ENCODE results near the gene PTPN13. TPM values are rescaled to one million over a fixed set of nuclear protein-coding genes. Genes with fewer than 3 reads are reported as not detected.

PTPN13 gene
- total RNA-seq, 4 donors from 2014 or later, result 3.7 to 18.5 (median 10.1) TPM

GRCh38 chr4:86685401-86685800 lies 91.3 kb downstream of the PTPN13 start:
- TF ChIP-seq POLR2A (IDR thresholded peaks at IDR 0.05) (no peak), POLR2AphosphoS5 (IDR thresholded peaks at IDR 0.05) (no peak), CTCF (IDR thresholded peaks at IDR 0.05) (no peak), EP300 (IDR thresholded peaks at IDR 0.05; ENCODE audit: low read depth) (no peak)
- Histone ChIP-seq H3K27me3 (no peaks in the 10 kb centered on the region), H3K9me3 (no peaks in the 10 kb centered on the region), H3K27ac (no peak overlapping the region), H3K4me1 (no peaks in the 10 kb centered on the region), H3K4me3 (no peak overlapping the region), H3K36me3 (no peaks in the 10 kb centered on the region)
- in situ Hi-C loops (cut with MboI; ENCODE audit: low pct_ligation_motif_present in 1 of 4, low pct_unique_long_range_greater_than_20kb in 1 of 4, low sequenced_read_pairs in 3 of 4) (no loop called here), intact Hi-C loops (cut with DNase I; ENCODE audit: low total_unique reads) (no loop called here)
- DNase-seq, result no peak
- WGBS, 2 donors (ENCODE audit: low coverage in 1 of 2), result 35 to 46% methylated on average over 3 of the region's 3 CpGs

- no peak for DNase-seq
- no peak overlapping the region for H3K4me3 ChIP-seq
- no peaks in the 10 kb centered on the region for H3K9me3 ChIP-seq
- no peak for TF ChIP-seq POLR2AphosphoS5 (IDR thresholded peaks at IDR 0.05)
- no peak for TF ChIP-seq EP300 (IDR thresholded peaks at IDR 0.05; ENCODE audit: low read depth)
- no peak for TF ChIP-seq POLR2A (IDR thresholded peaks at IDR 0.05)
- TF ChIP-seq CTCF (IDR thresholded peaks at IDR 0.05), result no peak
- intact Hi-C loops (cut with DNase I; ENCODE audit: low total_unique reads) (no loop called here), in situ Hi-C loops (cut with MboI; ENCODE audit: low pct_ligation_motif_present in 1 of 4, low pct_unique_long_range_greater_than_20kb in 1 of 4, low sequenced_read_pairs in 3 of 4) (no loop called here)
- WGBS, 2 donors (ENCODE audit: low coverage in 1 of 2), result 86% methylated on average over 3 of the region's 3 CpGs; no CpG with 5 or more reads in 1 of the 2 donors
- no peaks in the 10 kb centered on the region for H3K4me1 ChIP-seq
- H3K27ac ChIP-seq, result no peak overlapping the region
- H3K27me3 ChIP-seq, result no peaks in the 10 kb centered on the region
- no peaks in the 10 kb centered on the region for H3K36me3 ChIP-seq
Measured at GRCh38 chr4:86686741-86687140, 92.6 kb downstream of the PTPN13 start.

GRCh38 chr4:86688026-86688425 lies 93.9 kb downstream of the PTPN13 start:
- intact Hi-C loops (cut with DNase I; ENCODE audit: low total_unique reads), result no loop called here
- no peaks in the 10 kb centered on the region for H3K4me1 ChIP-seq
- no peaks in the 10 kb centered on the region for H3K27me3 ChIP-seq
- WGBS, 2 donors (ENCODE audit: low coverage in 1 of 2), result 68 to 78% methylated on average over 2 of the region's 2 CpGs
- no peak overlapping the region for H3K27ac ChIP-seq
- no peak for TF ChIP-seq EP300 (IDR thresholded peaks at IDR 0.05; ENCODE audit: low read depth)
- TF ChIP-seq CTCF (IDR thresholded peaks at IDR 0.05), result no peak
- TF ChIP-seq POLR2A (IDR thresholded peaks at IDR 0.05), result no peak
- TF ChIP-seq POLR2AphosphoS5 (IDR thresholded peaks at IDR 0.05), result no peak
- no peak overlapping the region for H3K4me3 ChIP-seq
- in situ Hi-C loops (cut with MboI; ENCODE audit: low pct_ligation_motif_present in 1 of 4, low pct_unique_long_range_greater_than_20kb in 1 of 4, low sequenced_read_pairs in 3 of 4), result no loop called here
- no peak for DNase-seq
- H3K9me3 ChIP-seq, result no peaks in the 10 kb centered on the region
- no peaks in the 10 kb centered on the region for H3K36me3 ChIP-seq

- in situ Hi-C loops (cut with MboI; ENCODE audit: low pct_ligation_motif_present in 1 of 4, low pct_unique_long_range_greater_than_20kb in 1 of 4, low sequenced_read_pairs in 3 of 4), result no loop called here
- intact Hi-C loops (cut with DNase I; ENCODE audit: low total_unique reads), result no loop called here
- no peak overlapping the region for H3K27ac ChIP-seq
Measured at GRCh38 chr4:86704601-86705000, 110.5 kb downstream of the PTPN13 start.

More at GRCh38 chr4:86704601-86705000, 110.5 kb downstream of the PTPN13 start:
- no peak for TF ChIP-seq POLR2A (IDR thresholded peaks at IDR 0.05)
- no peak for TF ChIP-seq EP300 (IDR thresholded peaks at IDR 0.05; ENCODE audit: low read depth)
- TF ChIP-seq CTCF (IDR thresholded peaks at IDR 0.05), result no peak
- TF ChIP-seq POLR2AphosphoS5 (IDR thresholded peaks at IDR 0.05), result no peak
- 82 to 88% methylated on average over 3 of the region's 3 CpGs for WGBS, 2 donors (ENCODE audit: low coverage in 1 of 2)
- H3K36me3 ChIP-seq, result no peaks in the 10 kb centered on the region
- H3K9me3 ChIP-seq, result no peaks in the 10 kb centered on the region
- no peak for DNase-seq
- no peak overlapping the region for H3K4me3 ChIP-seq
- no peaks in the 10 kb centered on the region for H3K27me3 ChIP-seq
- H3K4me1 ChIP-seq, result no peaks in the 10 kb centered on the region
